Sigmoid colon (tissue), 7 donors: Measurements from ENCODE around the gene ABCA12. TPM values are rescaled to one million over a fixed set of nuclear protein-coding genes. Genes with fewer than 3 reads are reported as not detected.

ENCODE experiments used
- DNase-seq: peaks from one replicate; pipeline ENCODE4 v3.0.0-alpha.2; 2019
- H3K27ac ChIP-seq, 4 donors: fragments of 200-600 bp; sonication (generic); one replicate each; pipeline ENCODE4 v1.5.1; 2016 to 2019; ENCODE audit warnings: mild to moderate bottlenecking in 1 of 4
- H3K27me3 ChIP-seq, 3 donors: fragments of 200-600 bp; sonication (generic); one replicate each; pipeline ENCODE4 v1.5.1; 2019; ENCODE audit warnings: mild to moderate bottlenecking in 1 of 3
- H3K36me3 ChIP-seq, 4 donors: fragments of 200-600 bp; sonication (generic); one replicate each; pipeline ENCODE4 v1.5.1; 2016 to 2019
- H3K4me1 ChIP-seq, 4 donors: fragments of 200-600 bp; sonication (generic); one replicate each; pipeline ENCODE4 v1.5.1; 2017 to 2019
- H3K4me3 ChIP-seq, 4 donors: fragments of 200-600 bp; sonication (generic); one replicate each; pipeline ENCODE4 v1.5.1; 2017 to 2019; ENCODE audit warnings: mild to moderate bottlenecking in 2 of 4, moderate library complexity in 1 of 4
- H3K9me3 ChIP-seq, 4 donors: fragments of 200-600 bp in 3 of 4; sonication (generic) in 3 of 4; one replicate each; pipeline versions ENCODE4 v1.5.1 to v1.6.1; 2013 to 2019
- CTCF ChIP-seq, 4 experiments: fragments of 450-650 bp in 3 of 4; fragments of 200-600 bp in 1 of 4; IDR thresholded peaks; one replicate each; pipeline ENCODE4 v1.5.1; 2016 to 2019; ENCODE audit warnings: antibody characterized with exemption in 4 of 4, mild to moderate bottlenecking in 3 of 4, moderate library complexity in 2 of 4
- EP300 ChIP-seq, 4 donors: sonication (generic); formaldehyde crosslinking; IDR thresholded peaks; one replicate each; pipeline ENCODE4 v1.6.1; 2017; ENCODE audit warnings: antibody characterized with exemption in 4 of 4
- POLR2A ChIP-seq, 2 donors: fragments of 450-650 bp; IDR thresholded peaks; one replicate each; pipeline ENCODE4 v1.6.1; 2016; ENCODE audit warnings: antibody characterized with exemption in 2 of 2, mild to moderate bottlenecking in 2 of 2, moderate library complexity in 2 of 2
- POLR2AphosphoS5 ChIP-seq, 4 donors: sonication (generic); formaldehyde crosslinking; IDR thresholded peaks; one replicate each; pipeline ENCODE4 v1.6.1; 2017; ENCODE audit warnings: antibody characterized with exemption in 4 of 4
- WGBS, 2 donors: extraction: QIAGEN DNeasy Blood & Tissue Kit; methylation state at CpG; one replicate each; pipeline ENCODE4 v1.1.7; 2013; 5-methylcytosine and 5-hydroxymethylcytosine counted together
- intact Hi-C: fragments of 100-400 bp; cut with DNase I; formaldehyde crosslinking; loops from one replicate; pipeline ENCODE4 v1.15.1; 2023
- polyA plus RNA-seq, 3 donors: library from polyadenylated mRNA; stranded (reverse); fragments of 200-250 nt; gene quantifications; one replicate each; pipeline ENCODE4 v1.2.3, GENCODE V29; 2013
- total RNA-seq, 4 donors: library from RNA; depleted of rRNA; stranded (reverse); fragments of >200 nt; gene quantifications; one replicate each; pipeline ENCODE4 v1.1.0, GENCODE V29; 2016
- donor health status: healthy with polysubstance abuse.
- donor health status: Bipolar disorder and iron deficiency.
- donor health status: healthy.

ABCA12 gene
- total and polyA plus RNA-seq, 7 donors: under 0.01 to 0.66 (median 0.28) TPM; not detected in 2

DNA sequence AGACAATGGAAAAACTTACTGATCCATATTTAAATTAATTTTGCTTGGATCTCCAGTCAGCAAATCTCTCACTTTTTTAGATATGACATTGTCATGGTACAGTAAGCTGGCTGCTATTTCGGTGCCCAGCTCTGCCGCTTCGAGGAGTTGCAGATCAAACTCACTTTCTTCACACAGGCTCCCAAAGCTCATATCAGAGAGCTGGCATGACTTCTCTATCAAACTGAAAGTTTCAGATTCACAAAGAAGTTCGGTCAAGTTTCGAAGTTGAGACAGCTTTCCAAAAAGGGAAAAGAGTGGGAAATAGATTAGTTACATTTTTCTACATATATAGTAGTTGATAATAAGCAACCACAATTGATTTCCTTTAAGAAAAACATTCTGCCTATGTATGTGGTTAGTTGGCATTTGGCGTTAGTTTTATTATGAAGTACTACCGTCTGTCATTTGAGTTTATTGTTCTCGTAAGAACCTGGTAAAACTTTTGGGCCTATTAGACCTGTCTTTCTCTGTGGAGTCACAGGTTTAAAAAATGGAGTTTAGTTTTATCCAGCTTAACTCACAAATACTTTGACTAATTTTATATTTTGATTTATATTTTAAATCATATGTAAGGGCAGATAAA is 118.8 kb downstream of the ABCA12 start:
- DNase-seq: no peak
- H3K9me3 ChIP-seq: no peaks in the 10 kb centered on the region
- TF ChIP-seq POLR2A (IDR thresholded peaks at IDR 0.05) (no peak), EP300 (IDR thresholded peaks at IDR 0.05) (no peak), POLR2AphosphoS5 (IDR thresholded peaks at IDR 0.05) (no peak), CTCF (IDR thresholded peaks at IDR 0.05) (no peak)
- H3K4me3 ChIP-seq: no peak overlapping the region
- no peaks in the 10 kb centered on the region for H3K36me3 ChIP-seq
- H3K27me3 ChIP-seq: no peaks in the 10 kb centered on the region
- H3K4me1 ChIP-seq: no peaks in the 10 kb centered on the region
- no peak overlapping the region for H3K27ac ChIP-seq
- WGBS, 2 donors: 86 to 87% methylated on average over 8 of the region's 8 CpGs
- intact Hi-C loops: no loop called here

- Histone ChIP-seq H3K4me3 (no peak overlapping the region), H3K4me1 (no peaks in the 10 kb centered on the region), H3K27ac (no peak overlapping the region), H3K36me3 (no peaks in the 10 kb centered on the region), H3K9me3 (no peaks in the 10 kb centered on the region), H3K27me3 (no peaks in the 10 kb centered on the region)
- TF ChIP-seq CTCF (IDR thresholded peaks at IDR 0.05) (no peak), EP300 (IDR thresholded peaks at IDR 0.05) (no peak), POLR2AphosphoS5 (IDR thresholded peaks at IDR 0.05) (no peak), POLR2A (IDR thresholded peaks at IDR 0.05) (no peak)
- 76 to 81% methylated on average over 3 of the region's 3 CpGs for WGBS, 2 donors
- intact Hi-C loops: no loop called here
- no peak for DNase-seq
These were observed 119.3 kb downstream of the ABCA12 start for GRCh38 chr2:215019085-215019484.

GRCh38 chr2:215015421-215015820 is 123.0 kb downstream of the ABCA12 start:
- Histone ChIP-seq H3K27me3 (no peaks in the 10 kb centered on the region), H3K9me3 (no peaks in the 10 kb centered on the region), H3K27ac (no peak overlapping the region), H3K4me3 (no peak overlapping the region), H3K4me1 (no peaks in the 10 kb centered on the region), H3K36me3 (no peaks in the 10 kb centered on the region)
- no peak for DNase-seq
- WGBS, 2 donors: 92 to 93% methylated on average over 3 of the region's 3 CpGs
- TF ChIP-seq EP300 (IDR thresholded peaks at IDR 0.05) (no peak), CTCF (IDR thresholded peaks at IDR 0.05) (no peak), POLR2A (IDR thresholded peaks at IDR 0.05) (no peak), POLR2AphosphoS5 (IDR thresholded peaks at IDR 0.05) (no peak)
- intact Hi-C loops: no loop called here

DNA sequence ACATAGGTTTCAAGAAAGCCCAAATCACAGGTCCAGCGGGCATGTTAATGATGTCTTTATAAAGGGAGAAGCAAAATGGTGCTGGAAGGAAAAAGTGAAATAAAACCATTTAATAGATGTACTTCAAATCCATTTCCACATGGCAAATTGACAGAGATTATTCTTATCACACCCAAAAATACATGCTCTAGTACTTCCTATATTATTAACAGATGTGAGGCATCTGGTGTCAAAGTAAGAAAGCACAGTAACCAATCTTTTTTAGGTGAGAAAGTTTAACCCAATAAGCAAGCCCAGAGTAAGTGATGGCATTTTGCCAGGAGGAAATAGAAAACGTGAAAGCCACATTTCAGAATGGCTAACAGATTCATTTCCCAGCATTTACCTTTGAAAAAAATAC is 128.0 kb downstream of the ABCA12 start:
- WGBS, 2 donors: 46 to 52% methylated on average over 2 of the region's 2 CpGs
- Histone ChIP-seq H3K36me3 (no peaks in the 10 kb centered on the region), H3K27me3 (no peaks in the 10 kb centered on the region), H3K27ac (no peak overlapping the region), H3K9me3 (no peaks in the 10 kb centered on the region), H3K4me1 (no peaks in the 10 kb centered on the region), H3K4me3 (no peak overlapping the region)
- intact Hi-C loops: no loop called here
- DNase-seq: no peak
- no peak for TF ChIP-seq POLR2AphosphoS5 (IDR thresholded peaks at IDR 0.05)
- TF ChIP-seq EP300 (IDR thresholded peaks at IDR 0.05): no peak
- TF ChIP-seq POLR2A (IDR thresholded peaks at IDR 0.05): no peak
- TF ChIP-seq CTCF (IDR thresholded peaks at IDR 0.05): no peak

GRCh38 chr2:215003001-215003400 is 135.4 kb downstream of the ABCA12 start:
- no peak for DNase-seq
- intact Hi-C loops: loop anchor here (5.0 kb wide), 1 partner anchor 1196 kb away; no protein-coding TSS in a partner anchor
- WGBS, 2 donors: 5 to 29% methylated on average over 4 of the region's 4 CpGs
- H3K27me3 ChIP-seq: no peaks in the 10 kb centered on the region
- H3K4me3 ChIP-seq: no peak overlapping the region
- no peak for TF ChIP-seq POLR2AphosphoS5 (IDR thresholded peaks at IDR 0.05)
- TF ChIP-seq CTCF (IDR thresholded peaks at IDR 0.05): no peak
- TF ChIP-seq EP300 (IDR thresholded peaks at IDR 0.05): no peak
- TF ChIP-seq POLR2A (IDR thresholded peaks at IDR 0.05): no peak
- H3K4me1 ChIP-seq: no peaks in the 10 kb centered on the region
- H3K9me3 ChIP-seq: no peaks in the 10 kb centered on the region
- H3K36me3 ChIP-seq: no peaks in the 10 kb centered on the region
- H3K27ac ChIP-seq: no peak overlapping the region
